ENCODE measurements around the gene TERT.
"Not testable (repeated sequence)": the region's sequence is repeated elsewhere in the genome, so short reads cannot be mapped to it uniquely, and the experiment has no call there.

TERT gene

DNA sequence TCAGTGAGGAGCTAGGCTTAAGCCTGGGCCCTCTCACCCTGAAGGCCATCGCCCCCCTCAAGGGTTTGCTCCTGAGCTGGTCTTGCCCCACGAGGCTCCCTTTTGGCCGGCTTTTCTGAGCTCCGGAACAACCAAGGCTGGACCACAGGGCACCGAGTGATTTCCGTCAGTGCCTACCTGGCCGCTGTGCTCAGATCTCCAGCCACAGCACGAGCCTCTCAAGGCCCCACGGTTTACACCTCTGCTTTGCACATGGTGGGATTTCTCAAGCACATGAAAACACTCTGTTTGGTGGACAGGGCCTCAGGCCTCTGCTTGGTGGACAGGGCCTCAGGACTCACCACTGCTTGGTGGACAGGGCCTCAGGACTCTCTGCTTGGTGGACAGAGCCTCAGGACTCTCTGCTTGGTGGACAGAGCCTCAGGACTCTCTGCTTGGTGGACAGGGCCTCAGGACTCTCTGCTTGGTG is 34.3 kb upstream of the TERT start:
- peak; percentile 10 for DNase-seq (ENCODE audit: insufficient read length)
- TF ChIP-seq POLR2A (IDR thresholded peaks at IDR 0.05; ENCODE audit: low read depth, low read length) = no peak
- FAIRE-seq = no peak

DNA sequence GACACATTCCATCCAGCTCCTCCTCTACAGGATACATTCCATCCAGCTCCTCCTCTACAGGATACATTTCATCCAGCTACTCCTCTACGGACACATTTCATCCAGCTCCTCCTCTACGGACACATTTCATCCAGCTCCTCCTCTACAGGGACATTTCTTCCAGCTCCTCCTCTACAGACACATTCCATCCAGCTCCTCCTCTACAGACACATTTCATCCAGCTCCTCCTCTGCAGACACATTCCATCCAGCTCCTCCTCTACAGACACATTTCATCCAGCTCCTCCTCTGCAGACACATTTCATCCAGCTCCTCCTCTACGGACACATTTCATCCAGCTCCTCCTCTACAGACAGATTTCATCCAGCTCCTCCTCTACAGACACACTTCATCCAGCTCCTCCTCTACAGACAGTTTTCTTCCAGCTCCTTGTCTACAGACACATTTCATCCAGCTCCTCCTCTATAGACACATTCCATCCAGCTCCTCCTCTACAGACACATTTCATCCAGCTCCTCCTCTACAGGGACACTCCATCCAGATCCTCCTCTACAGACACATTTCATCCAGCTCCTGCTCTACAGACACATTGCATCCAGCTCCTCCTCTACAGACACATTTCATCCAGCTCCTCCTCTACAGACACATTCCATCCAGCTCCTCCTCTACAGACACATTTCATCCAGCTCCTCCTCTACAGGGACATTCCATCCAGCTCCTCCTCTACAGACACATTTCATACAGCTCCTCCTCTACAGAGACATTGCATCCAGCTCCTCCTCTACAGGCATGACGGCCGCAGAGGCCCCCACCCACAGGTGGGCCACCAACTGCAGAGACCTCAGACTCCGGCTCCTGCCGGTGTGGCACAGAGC is 33.6 kb upstream of the TERT start:
- FAIRE-seq; DNase-seq (ENCODE audit: insufficient read length): not testable (repeated sequence)

DNA sequence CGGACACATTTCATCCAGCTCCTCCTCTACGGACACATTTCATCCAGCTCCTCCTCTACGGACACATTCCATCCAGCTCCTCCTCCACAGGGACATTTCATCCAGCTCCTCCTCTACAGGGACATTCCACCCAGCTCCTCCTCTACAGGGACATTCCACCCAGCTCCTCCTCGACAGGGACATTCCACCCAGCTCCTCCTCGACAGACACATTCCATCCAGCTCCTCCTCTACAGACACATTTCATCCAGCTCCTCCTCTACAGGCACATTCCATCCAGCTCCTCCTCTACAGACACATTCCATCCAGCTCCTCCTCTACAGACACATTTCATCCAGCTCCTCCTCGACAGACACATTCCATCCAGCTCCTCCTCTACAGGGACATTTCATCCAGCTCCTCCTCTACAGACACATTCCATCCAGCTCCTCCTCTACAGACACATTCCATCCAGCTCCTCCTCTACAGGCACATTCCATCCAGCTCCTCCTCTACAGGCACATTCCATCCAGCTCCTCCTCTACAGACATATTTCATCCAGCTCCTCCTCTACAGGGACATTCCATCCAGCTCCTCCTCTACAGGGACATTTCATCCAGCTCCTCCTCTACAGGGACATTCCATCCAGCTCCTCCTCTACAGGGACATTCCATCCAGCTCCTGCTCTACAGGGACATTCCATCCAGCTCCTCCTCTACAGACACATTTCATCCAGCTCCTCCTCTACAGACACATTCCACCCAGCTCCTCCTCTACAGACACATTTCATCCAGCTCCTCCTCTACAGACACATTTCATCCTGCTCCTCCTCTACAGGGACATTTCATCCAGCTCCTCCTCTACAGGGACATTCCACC is 32.3 kb upstream of the TERT start:
- FAIRE-seq; DNase-seq (ENCODE audit: insufficient read length): not testable (repeated sequence)

DNA sequence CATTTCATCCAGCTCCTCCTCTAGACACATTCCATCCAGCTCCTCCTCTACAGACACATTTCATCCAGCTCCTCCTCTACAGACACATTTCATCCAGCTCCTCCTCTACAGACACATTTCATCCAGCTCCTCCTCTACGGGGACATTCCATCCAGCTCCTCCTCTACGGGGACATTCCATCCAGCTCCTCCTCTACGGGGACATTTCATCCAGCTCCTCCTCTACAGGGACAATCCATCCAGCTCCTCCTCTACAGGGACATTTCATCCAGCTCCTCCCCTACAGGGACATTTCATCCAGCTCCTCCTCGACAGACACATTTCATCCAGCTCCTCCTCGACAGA is 31.6 kb upstream of the TERT start:
- FAIRE-seq = not testable (repeated sequence)

DNA sequence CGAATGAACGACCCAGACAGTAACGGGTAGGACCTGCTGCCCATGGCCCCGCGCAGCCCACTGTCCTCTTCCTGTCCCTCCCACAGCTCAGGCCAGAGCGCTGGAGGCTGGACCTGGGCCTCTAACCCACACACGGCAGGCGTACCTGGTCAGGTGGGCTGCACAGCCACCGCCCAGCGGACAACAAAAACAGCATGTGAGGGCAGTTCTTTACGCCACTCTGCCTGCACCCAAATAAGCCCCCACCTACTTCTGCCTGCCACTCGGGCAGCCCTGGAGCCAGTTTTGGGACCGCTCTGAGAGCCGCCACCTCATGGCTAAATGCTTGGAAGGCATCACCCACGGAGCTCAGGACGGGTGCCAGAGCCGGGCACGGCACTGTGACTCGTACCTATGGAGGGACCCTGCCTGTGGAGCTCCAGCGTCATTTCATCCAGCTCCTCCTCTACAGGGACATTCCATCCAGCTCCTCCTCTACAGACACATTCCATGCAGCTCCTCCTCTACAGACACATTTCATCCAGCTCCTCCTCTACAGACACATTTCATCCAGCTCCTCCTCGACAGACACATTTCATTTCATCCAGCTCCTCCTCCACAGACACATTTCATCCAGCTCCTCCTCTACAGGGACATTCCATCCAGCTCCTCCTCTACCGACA is 31.1 kb upstream of the TERT start:
- TF ChIP-seq TAF1 (IDR thresholded peaks at IDR 0.05; ENCODE audit: borderline replicate concordance, low read depth, low read length) (no peak), POLR2AphosphoS5 (IDR thresholded peaks at IDR 0.05; ENCODE audit: low read depth, low read length) (no peak), POLR2A (IDR thresholded peaks at IDR 0.05; ENCODE audit: low read depth, low read length) (no peak)
- DNase-seq (ENCODE audit: insufficient read length) (peak; percentile 5), FAIRE-seq (no peak)

More for the DNA sequence above, 31.6 kb upstream of the TERT start:
- DNase-seq (ENCODE audit: insufficient read length) = not testable (repeated sequence)

DNA sequence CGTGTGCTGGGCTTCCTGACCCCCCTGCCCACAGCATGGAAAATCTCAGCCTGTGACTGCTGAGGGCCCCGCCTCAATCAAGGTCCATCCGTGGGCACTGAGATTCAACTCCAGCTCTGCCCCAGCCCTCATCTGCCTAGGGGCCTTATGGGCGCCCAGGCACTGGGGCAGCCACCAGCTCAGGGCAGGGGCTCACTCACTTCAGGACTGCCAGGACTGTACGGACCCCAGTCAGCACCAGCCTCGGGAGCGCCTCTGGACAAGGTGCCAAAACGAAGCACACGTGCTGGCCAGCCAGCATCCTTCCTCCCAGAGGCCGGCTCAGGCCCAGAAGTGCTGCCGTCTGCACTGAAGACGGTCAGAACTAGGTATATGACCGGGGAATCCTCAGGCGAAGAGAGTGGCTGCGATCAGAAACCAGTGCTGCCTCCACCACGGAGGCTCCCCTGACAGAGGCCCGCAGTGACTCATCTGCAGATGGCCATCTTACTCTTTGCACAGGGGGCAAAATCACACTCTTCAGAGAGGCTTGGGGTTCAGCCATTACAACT is 30.4 kb upstream of the TERT start:
- DNase-seq (ENCODE audit: insufficient read length) (peak; percentile 19), FAIRE-seq (no peak)
- no peak for TF ChIP-seq TAF1 (IDR thresholded peaks at IDR 0.05; ENCODE audit: borderline replicate concordance, low read depth, low read length)
- no peak for TF ChIP-seq POLR2AphosphoS5 (IDR thresholded peaks at IDR 0.05; ENCODE audit: low read depth, low read length)
- no peak for TF ChIP-seq POLR2A (IDR thresholded peaks at IDR 0.05; ENCODE audit: low read depth, low read length)

DNA sequence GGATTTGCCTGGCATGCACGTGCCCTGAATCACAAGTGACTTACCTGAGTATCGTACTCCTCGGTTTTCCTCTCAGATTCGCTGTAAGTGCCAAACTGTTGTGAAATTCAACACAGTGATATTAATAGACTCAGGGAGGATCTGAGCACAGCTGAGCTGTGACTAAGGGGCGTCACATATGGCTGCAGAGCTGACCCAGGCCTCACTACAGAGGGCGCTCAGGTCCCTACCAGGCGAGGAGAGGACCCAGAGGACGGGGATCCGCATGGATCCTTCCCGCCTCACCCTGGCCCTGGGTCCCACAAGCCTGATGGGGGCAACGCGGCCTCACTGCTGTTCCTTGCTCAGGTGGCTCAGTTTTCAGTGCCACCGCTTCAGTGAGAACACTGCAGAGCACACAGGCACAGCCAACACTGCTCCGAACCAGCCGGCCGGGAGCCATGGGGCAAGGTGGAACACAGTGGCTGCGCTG is 29.9 kb upstream of the TERT start:
- TF ChIP-seq POLR2A (IDR thresholded peaks at IDR 0.05; ENCODE audit: low read depth, low read length) (no peak), TAF1 (IDR thresholded peaks at IDR 0.05; ENCODE audit: borderline replicate concordance, low read depth, low read length) (no peak), POLR2AphosphoS5 (IDR thresholded peaks at IDR 0.05; ENCODE audit: low read depth, low read length) (no peak)
- peak; percentile 15 for DNase-seq (ENCODE audit: insufficient read length)
- FAIRE-seq = no peak

DNA sequence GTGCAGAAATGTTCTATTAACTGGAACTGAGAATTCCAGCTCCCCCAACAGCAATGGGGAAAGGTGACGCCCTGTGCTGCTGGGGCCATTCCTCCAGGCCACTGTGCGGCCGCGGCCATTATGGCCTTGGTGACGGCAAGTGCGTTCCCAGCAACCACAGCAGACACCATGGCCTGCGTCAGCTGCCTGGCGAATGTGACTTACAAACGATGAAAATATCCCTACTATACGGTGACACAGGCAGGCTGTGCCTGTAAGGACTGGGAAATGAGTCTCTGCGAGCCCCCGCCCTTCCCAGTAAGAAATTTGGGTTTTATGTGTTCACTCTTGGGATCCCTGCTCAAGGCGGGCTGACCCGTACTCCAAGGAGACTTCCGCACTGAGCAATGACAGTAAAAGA is 29.4 kb upstream of the TERT start:
- peak; percentile 11 for DNase-seq (ENCODE audit: insufficient read length)
- TF ChIP-seq POLR2A (IDR thresholded peaks at IDR 0.05; ENCODE audit: low read depth, low read length) (no peak), POLR2AphosphoS5 (IDR thresholded peaks at IDR 0.05; ENCODE audit: low read depth, low read length) (no peak), TAF1 (IDR thresholded peaks at IDR 0.05; ENCODE audit: borderline replicate concordance, low read depth, low read length) (no peak)
- no peak for FAIRE-seq

DNA sequence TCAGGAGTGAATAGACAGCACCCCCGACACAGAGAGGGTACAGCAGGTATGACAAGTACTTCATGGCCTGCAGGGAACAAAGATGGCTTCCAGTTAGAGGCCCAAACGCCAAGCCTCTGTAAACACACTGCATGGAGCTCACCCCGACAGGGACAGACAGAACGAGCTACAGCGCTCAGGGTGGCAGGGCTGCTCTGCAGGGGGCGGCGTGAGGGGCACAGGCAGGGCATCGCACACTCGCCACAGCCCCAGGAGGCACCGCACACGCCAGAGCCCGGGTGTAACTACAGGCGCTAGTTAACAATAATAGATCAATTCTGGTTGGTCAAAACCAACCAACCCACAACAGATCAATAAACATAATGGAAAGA is 28.9 kb upstream of the TERT start:
- TF ChIP-seq TAF1 (IDR thresholded peaks at IDR 0.05; ENCODE audit: borderline replicate concordance, low read depth, low read length) (no peak), POLR2A (IDR thresholded peaks at IDR 0.05; ENCODE audit: low read depth, low read length) (no peak), POLR2AphosphoS5 (IDR thresholded peaks at IDR 0.05; ENCODE audit: low read depth, low read length) (no peak)
- FAIRE-seq (no peak), DNase-seq (ENCODE audit: insufficient read length) (peak; percentile 13)

DNA sequence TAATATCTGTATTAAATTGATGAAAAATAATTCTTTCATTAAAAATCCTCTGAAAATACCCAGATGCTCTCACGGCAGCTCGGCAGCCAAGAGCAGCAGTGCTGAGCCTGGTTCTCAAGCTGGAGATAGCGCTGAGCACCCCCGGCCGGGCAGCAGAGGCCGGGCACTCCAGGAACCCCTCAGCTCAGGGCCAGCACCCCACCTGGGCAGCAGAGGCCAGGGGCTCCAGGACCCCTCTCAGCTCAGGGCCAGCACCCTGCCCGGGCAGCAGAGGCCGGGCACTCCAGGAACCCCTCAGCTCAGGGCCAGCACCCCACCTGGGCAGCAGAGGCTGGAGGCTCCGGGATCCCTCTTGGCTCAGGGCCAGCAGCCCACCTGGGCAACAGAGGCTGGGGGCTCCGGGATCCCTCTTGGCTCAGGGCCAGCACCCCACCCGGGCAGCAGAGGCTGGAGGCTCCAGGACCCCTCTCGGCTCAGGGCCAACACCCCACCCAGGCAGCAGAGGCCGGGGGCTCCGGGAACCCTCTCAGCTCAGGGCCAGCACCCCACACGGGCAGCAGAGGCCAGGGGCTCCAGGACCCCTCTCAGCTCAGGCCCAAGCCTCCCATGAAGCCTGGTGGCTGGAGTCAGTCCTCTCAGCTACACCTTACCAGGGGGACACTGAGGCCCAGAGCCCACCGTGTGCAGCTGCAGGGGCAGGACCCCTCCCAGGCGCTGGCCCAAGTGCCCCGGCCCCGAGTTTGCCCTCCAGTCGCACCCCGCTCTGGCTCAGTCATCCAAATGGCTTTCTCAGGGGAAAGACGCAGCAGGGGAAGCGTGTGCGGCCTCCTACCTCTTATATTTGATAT is 28.3 kb upstream of the TERT start:
- peak; percentile 5 for DNase-seq (ENCODE audit: insufficient read length)
- no peak for FAIRE-seq
- no peak for TF ChIP-seq TAF1 (IDR thresholded peaks at IDR 0.05; ENCODE audit: borderline replicate concordance, low read depth, low read length)
- no peak for TF ChIP-seq POLR2A (IDR thresholded peaks at IDR 0.05; ENCODE audit: low read depth, low read length)
- no peak for TF ChIP-seq POLR2AphosphoS5 (IDR thresholded peaks at IDR 0.05; ENCODE audit: low read depth, low read length)
